HuH-7 (cell line): ENCODE data around the gene KCNQ1.

Experiments used
- DNase-seq: peaks from one replicate; pipeline ENCODE4 v3.0.0; 2011; ENCODE audit warnings: low spot score

Gene KCNQ1

DNA sequence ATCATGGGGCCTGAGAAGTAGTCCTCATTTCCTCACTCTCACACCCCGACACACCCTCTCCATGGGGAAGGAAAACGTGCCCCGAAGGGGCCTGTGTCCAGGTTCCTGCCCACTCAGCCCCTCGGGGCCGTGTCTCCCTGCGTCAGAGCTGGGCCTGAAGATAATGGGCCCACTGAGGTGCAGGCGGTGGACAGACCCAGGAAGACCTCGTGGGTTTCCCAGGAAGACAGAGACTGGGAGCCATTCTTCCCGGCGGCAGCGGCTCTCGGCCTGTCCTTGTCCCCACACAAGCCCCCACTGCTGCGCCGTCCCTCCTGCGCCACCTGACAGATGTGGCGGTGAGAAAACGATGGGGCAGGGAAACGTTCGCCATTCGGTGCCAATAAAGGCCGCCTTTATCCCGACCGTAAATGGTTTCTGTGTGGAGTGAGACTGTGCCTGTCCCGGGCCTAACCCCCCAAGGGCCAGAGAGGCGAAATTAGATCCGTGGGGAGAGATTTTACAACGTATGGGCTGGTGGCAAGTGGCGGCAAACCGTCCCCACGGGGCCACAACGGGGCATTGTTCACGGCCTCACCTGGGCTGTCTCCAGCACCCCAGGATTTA is 351.8 kb downstream of the KCNQ1 start:
- DNase-seq, result no peak

DNA sequence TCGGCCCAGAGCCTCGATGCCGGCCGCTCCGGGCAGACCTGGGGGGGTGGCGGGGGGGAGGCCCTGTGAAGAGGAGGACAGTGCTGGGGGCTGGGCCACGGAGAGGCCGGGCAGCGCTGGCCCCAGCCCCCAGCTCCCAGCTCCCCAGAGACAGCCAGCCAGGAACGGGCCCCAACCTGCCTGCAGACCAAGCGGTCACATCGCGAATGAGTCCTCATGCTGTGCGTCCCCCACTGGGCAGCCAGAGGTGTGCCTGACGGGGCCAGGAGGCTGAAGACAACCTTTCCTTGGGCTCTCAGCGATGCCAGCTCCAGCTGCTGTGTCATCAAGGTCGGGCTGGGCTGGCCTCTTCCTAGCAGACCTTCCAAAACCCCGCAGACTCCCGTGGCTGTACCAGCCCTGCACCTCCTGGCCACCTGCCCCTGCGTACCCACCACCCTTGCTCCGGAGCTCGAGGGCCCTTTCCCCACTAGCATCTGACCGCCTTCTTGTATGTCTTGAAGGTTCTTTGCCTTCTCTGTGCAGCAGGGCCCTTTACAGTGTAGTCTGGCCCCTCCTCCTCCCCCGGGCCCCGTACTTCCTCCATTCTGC is 352.4 kb downstream of the KCNQ1 start:
- DNase-seq, result no peak

DNA sequence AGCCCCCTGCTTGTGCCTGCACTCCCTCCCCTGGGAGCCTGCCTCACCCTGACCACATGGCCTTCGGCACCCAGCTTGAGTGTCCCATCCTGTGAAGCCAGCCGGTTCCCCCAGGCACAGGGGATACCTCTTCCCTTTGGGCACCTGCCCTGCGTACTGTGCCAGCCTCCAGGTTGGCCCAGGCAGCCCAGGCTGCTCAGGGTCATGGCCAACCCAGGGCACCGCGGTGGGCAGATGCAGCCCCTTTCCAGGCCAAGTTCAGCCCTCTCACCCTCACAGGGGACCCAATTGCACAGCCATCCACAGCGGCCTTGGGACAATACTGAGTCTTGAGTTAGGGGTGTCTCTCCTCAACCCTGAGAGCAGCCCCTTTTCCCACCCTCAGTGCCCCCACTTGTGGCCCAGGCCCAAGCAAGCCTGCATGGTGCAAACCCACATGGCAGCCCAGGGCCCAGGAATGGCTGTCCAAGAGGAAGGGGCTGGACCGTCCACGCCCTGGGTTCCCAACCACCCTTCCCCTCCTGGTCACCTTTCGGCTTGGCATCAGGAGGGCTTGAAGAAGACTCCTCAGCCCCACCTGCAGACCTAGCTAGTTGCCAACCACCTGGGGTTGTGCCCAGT is 353.0 kb downstream of the KCNQ1 start:
- DNase-seq, result no peak

DNA sequence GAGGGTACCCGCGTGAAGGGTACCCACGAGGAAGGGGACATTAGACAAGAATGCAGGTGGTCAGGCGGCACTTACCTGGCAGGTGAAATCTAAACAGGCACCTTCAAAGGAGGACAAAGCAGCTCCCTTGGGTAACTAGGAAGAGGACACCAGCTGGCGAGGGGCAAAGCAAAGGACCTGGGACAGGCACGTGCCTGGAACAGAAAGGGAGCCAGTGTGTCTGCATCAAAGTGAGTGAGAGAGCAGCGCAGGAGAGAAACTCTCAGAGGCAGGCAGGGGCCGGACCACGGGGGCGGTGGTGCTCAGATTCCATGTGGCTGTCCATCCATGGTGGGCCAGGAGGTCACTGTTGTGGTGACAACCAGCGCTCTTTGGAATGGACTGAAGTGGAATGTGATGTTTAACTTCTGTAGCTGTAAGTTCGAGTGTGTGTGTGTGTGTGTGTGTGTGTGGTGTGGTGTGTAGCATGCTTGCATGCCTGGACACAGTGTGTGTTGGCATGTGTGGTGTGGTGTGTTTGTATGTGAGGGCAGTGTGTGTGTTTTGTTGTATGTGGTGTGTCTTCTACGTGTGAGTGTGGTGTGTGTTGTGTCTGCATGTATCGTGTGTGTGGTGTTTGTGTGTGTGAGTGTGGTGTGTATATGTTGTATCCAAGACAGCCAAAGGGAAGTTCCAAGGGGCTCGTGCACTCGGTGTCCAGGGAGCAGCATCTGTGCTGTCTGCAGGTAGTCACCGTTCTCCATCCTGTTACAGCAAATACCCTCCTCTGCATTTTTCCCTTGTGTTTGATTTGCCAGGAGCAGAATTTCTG is 354.3 kb downstream of the KCNQ1 start:
- no peak for DNase-seq

DNA sequence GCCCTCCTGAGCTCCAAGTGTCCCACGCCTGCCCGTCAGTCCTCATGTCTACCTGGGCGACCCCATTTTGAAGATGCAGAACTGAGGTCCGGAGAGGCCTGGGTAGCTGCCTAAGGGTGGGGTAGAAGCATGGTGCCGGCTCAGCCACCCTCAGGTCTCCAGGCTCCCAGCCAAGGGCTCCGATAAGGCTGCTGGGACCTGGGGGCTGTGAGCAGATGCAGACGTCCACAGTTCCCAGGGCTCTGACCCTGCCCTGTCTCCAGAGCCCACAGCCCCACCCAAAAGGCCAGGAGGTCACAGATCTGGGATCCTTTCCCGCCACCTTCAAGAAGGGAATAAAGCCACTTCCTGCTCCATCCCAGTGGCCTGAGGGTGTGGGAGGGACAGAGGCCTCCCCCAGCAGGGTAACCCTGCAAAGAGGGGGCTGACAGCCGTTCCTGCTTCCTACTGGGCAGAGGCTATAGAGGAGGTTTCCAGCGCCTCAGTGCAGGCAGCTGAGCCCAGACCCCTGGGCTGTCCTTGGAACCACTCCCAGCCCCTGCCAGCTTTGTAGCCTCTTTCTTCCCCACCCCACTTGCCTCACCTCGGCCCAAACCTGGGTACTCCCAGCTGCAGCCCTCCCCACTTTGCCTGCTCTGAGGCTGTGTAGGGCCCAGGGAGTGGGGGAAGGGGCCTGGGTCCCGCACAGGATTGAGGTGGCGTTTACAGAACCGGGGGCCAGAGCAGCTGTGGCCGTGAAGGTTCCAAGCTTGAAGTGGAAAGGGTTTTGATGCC is 355.3 kb downstream of the KCNQ1 start:
- no peak for DNase-seq

DNA sequence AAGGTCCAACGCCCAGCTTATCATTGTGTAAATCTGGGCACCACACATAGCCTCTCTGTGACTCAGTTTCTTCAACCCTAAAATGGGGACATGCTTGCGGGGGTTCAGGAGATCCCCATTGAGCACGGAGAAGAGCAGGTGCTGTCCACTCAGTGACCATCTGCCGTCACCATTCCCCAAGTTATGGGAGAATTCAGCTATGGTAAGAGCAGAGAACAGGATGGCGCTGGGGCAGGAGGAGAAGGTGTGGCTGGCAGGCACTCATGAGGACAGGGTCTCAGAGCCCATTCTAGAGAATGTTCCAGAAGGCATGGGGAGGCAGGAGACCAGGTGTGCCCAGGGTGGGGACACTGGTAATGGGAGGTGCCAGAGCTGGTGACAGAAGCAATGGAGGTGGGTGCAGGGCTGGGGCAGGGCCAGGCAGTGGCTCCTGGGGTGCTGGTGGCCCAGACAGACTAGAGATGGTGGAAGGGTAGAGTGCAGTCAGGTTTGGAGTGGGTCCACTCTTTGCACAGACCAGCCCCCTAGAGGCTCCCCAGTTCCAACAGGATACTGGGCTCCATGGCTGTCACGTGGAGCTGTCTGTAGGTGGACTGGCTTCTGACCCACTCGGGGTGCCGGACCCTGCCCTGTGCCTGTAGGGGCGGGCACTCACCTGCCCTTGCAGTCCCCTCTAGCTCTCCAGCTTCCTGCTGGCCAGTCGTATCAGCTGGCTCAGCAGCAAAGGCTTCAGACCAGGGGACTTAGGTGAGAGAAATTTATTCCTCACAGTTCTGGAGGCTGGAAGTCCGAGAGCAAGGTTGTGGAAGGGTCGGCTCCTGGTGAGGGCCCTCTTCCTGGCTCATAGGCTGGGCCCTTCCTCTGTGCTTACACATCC is 356.1 kb downstream of the KCNQ1 start:
- no peak for DNase-seq

DNA sequence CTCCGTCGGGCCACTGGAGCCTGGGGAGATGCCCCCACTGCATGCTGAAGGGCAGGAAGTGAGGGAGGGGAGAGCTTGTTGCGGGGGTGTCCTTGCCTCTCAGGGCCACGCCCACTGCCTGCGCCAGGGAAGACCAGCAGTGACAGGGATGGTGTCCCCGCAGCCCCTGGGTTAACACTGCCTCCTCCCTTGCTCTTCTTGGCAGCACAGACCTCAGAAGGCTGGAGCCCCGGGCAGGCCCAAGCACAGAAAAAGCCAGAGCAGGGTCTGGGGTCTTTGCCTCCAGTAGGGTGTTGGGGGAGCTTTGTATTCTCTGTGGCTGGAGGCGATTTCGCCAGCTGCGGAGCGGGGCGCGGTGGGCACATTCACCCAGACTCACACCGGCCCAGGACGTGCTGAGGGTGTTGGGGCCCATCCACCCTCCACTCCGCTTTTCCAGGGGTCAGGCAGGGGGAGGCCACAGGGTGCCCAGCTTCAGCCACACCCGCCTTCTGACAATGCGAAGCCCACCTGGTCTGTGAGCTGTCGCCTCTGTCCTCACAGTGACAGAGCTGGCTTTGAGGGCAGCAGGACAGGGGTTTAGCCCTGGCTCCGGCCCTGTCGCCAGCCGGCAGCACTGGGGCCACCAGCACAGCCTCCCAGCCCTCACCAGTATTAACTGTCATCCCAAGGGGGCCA is 357.0 kb downstream of the KCNQ1 start:
- DNase-seq, result no peak

DNA sequence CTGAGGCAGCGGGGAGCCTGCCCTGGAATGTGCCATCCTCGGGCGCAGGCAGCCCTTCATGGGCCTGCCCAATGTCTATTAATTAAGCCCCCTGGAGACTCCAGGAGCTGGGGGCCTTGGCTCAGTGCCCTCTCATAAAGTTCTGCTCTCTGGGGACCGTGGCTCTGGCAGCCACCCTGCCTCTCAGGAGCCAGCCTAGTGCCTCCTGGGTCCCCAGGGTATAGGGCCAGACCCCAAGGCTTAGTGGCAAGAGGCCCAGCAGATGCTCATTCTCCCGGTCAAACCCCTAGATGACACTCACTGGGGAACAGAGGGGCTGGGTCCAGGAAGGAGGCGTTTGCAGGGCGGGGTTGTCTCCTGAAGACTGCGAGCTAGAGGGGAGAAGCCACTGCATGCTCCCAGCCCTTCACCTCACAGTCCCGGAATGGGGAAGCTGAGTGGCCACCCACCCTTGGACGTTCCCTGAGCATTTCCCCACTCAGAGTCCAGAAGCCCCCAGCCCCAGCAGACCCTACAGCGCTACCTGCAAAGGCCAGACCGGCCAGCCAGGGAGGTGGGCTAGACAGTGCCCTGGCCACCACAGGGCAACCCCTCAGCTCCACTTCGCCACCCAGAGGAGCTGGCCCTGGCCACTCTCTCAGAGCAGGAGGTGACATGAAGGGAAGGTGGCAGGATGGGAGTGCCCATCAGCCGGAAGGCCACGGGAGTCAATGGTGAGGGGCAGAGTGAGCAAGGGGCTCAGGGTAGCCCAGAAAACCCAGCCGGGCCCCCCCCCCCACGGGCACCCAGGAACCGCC is 357.8 kb downstream of the KCNQ1 start:
- DNase-seq, result no peak

DNA sequence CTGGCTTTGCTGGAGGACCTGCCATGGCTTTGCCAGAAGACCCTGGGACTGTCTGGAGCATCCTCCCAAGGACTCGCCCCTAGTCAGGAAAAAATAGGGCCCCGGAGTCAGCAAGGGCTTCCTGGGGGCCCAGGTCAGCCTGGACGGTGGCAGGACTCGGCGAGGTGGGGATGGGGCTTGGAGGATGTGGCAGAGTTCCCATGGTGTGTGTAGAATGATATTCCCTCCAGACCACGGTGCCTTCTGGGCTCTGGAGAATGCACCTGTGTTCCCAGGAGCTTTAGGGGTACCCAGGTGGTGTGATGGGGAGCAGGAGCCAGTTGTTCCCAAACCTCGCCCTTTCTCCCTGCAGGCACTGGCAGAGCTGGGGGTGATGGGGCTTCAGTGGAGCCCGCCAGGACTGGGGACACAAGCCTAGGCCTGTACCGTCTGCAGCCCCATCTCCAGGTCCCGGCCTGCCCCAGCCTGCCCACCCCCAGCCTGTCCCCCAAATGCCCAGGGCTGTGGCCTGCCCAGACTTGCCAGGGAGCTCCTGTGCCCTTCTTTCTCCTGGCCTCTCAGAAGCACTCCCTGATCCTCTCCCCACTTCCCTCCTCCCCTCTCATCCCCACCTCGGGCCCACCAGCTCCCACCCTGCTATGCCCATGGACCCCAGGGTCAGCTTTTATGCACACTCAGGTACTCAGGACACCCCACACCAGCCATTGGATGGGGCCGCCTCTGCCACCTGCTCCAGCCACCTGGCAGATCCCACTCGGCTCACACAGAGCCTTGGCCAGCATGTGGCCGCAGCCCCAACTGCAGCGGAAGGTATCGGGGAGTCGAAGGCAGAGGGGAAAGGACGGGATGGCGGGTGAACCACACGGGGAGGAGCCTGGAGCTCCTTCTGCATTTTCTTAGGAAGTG is 358.6 kb downstream of the KCNQ1 start:
- DNase-seq, result no peak

DNA sequence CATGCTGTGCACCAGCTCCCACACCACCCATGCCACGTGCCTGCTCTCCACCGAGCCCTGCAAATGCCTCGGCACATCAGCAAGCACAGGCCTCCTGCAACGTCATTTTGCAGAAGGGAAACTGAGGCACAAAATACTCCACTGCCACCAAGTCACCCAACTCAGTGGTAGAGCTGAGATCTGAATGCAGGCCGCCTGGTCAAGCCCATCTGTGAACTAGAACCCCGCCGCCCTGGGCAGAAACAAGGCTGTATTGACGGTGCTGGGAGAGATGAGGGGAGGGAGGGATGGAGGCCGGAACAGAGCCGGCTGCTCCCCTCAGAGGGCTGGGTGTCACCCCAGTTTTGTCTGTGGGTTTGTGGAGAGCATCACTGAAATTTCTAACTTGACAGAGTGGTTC is 359.4 kb downstream of the KCNQ1 start:
- no peak for DNase-seq

DNA sequence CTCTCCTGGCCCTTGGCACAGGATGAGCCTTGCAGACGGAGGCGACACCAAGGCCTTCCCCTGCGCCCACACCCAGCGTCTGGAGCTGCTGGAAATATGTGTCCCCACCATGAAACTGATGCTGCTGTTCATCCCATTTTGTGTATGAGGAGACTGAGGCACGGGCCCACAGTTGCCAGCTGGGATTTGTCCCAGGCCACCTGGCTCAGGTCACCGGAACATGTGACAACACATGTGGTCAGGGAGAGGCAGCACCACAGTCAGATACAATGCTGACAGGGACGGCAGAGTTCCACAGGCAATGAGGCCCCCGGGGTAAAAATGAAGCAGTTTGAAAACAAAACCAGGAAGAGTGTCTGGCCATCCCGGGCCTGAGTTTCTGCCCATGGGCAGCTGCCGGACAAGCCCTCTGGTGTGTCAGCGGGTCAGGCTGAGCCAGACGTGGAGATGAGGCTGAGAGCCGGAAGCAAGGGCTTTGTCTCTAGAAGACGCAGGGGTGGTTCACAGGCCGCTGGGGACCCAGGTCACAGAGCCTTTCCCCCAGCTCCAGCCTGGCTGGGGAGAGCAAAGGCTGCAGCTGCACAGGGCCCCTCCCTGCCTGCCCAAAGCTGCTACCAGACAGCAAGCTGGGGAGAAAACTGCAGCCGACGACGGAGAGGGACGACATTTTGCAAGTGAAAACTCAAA is 360.0 kb downstream of the KCNQ1 start:
- no peak for DNase-seq

DNA sequence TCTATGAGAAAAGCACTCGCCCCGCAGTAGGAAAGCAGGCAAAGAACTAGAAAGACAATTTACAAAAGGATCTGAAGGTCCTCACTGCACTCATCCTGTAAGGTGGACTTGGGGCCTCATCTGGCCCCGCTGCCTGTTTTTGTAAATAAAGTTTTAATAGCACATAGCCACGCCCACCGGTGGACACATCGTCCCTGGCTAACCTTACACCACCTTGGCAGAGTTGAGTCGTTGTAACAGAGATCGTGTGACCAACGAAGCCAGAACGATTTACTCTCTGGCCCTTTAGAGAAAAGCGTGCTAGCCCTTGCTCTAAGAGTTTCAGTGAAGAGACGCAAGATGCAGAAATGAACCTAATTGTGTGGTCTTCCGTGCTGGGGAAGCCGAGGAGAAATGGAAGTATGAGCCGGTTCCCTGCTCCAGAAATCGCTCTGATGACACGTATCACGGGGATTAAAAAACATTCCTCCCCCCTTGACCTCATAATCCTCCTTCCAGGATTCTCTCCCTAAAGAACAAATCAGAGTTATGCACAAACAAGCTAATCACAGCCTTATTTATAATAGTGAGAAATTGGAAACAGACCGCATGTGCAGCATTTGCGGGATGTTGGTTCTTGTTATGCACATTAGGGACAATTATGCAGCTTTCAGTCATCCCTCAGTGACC is 360.7 kb downstream of the KCNQ1 start:
- no peak for DNase-seq

DNA sequence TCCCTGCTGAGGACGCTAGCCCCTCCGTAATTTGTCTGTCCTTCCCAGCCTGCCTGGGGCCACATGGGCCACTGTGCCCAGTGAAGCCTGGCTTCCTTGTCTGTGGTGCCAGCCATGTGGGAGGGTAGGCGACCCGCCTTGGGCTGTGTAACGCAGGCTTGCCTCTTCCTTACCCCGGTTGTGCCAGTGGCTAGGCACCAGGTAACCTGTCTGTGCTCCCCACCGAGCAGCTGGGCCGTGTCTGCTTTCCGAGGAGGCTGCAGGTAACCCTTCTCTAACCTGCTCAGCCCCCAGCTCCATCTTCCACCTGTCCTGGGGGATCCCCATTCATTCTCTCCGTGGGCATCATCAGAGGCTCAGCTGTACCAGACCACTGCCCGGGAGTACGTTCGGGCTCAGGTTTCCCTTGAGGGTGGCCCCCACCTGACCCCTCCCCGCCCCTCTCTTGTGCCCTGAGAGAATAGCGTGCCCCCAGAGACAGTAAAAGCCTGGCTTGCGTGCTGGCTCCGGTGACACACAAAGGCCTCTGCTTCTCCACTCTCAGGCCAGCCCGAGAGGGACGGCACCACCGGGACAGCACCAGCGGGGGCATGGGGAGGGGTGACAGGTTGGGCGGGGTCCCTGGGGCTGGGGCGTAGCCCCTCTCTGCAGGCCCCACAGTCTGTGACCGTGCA is 361.7 kb downstream of the KCNQ1 start:
- no peak for DNase-seq

DNA sequence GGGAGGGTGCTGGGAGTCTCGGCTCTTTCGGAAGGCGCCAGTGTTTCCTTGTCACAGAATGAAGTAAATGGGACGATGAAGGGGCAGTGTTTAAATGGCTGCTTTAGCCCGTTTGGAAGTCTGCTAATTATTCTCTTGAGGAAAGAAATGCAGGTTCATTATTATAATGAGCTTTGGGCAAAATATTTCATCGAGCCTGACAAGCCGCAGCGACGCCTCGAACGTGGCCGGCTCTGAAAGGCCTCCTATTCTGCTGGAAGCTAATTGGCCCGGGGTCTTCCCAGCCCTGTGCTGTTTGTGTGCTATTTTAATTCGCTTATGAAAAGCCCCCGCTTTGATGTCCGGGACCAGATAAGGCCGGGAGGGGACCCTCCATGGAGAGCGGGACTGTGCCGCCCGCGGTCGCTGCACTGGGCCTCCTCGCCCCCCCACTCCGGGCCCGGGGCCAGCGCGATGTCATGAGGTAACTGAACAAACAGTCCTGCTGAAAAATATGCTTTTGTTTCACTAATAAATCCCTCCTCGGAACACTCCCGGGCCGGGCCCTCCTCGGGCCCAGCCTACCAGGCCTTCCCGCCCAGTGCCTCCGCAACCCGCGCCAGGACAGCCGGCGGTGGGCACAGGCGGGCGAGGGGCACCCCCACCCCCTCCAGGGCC is 362.3 kb downstream of the KCNQ1 start:
- no peak for DNase-seq

DNA sequence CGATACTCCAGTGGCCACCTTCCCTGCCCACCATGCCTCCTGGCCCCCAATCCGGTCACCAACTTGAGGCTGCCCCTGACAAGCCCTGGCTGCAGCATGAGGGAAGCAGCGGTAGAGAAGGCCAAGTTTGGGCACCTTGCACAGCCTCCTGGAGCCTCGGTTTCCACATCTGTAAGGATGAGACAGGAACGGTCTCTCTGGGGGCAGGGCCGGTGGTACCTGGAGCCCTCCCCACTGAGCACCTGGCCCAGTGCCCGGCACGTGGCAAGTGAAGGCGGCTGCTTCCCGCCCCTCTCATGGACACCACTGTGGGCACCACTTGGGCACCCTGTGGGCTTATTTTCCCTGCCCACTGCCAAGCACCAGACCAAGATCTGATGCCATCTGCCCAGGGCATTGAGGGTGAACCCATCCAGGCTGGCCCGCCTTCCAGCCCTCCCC is 363.0 kb downstream of the KCNQ1 start:
- no peak for DNase-seq
